Upper lobe of right lung (tissue), 1 donor: ENCODE measurements around the gene BPIFB1. TPM values are rescaled to one million over a fixed set of nuclear protein-coding genes. Genes with fewer than 3 reads are reported as not detected.

ENCODE experiments used
- ATAC-seq: fragments of 200-7000 bp; cut with Tn5 transposase; one replicate; pipeline ENCODE4 v1.9.1; 2020; ENCODE audit warnings: mild to moderate bottlenecking, moderate library complexity
- DNase-seq: peaks from one replicate; pipeline ENCODE4 v3.0.0-alpha.2; 2020
- H3K27ac ChIP-seq: fragments of 200-600 bp; one replicate; pipeline ENCODE4 v1.8.0; 2022
- H3K27me3 ChIP-seq: fragments of 200-600 bp; one replicate; pipeline ENCODE4 v1.8.0; 2022; ENCODE audit warnings: mild to moderate bottlenecking
- H3K36me3 ChIP-seq: fragments of 200-600 bp; one replicate; pipeline ENCODE4 v1.8.0; 2022
- H3K4me1 ChIP-seq: fragments of 200-600 bp; one replicate; pipeline ENCODE4 v1.8.0; 2022
- H3K4me3 ChIP-seq: fragments of 200-600 bp; one replicate; pipeline ENCODE4 v1.8.0; 2022; ENCODE audit warnings: mild to moderate bottlenecking
- H3K9me3 ChIP-seq: fragments of 200-600 bp; one replicate; pipeline ENCODE4 v1.8.0; 2022
- CTCF ChIP-seq: fragments of 200-600 bp; IDR thresholded peaks from one replicate; pipeline ENCODE4 v1.8.0; 2022; ENCODE audit warnings: antibody characterized with exemption
- intact Hi-C: fragments of 100-400 bp; cut with DNase I; formaldehyde crosslinking; loops from one replicate; pipeline ENCODE4 v1.11.0; 2022
- total RNA-seq: library from RNA; stranded (reverse); fragmentation: NEBNext Ultra II Directional; extraction: Animal tissue kit (Norgen Biotek cat#: 25700); gene quantifications from one replicate; pipeline ENCODE4 v1.2.1, GENCODE V29; 2021
- donor health status: DM: no; HTN: yes; CAD: no; lungs with severe emphysema.

Gene BPIFB1
- total RNA-seq, 1 donor from 2014 or later: 0.67 TPM

GRCh38 chr20:33250666-33251065, 32.3 kb upstream of the BPIFB1 start:
- Histone ChIP-seq H3K9me3 (no peaks in the 10 kb centered on the region), H3K36me3 (no peaks in the 10 kb centered on the region), H3K4me3 (no peak overlapping the region), H3K27ac (no peak overlapping the region), H3K27me3 (no peaks in the 10 kb centered on the region), H3K4me1 (no peaks in the 10 kb centered on the region)
- no peak for TF ChIP-seq CTCF
- intact Hi-C loops: no loop called here
- no peak for ATAC-seq
- DNase-seq: no peak

GRCh38 chr20:33251496-33251895, 31.5 kb upstream of the BPIFB1 start:
- Histone ChIP-seq H3K27me3 (no peaks in the 10 kb centered on the region), H3K4me1 (no peaks in the 10 kb centered on the region)
- no peak for DNase-seq

GRCh38 chr20:33252460-33252859, 30.6 kb upstream of the BPIFB1 start:
- H3K4me3 ChIP-seq: no peak overlapping the region
- no peaks in the 10 kb centered on the region for H3K4me1 ChIP-seq
- TF ChIP-seq CTCF: no peak
- H3K27me3 ChIP-seq: no peaks in the 10 kb centered on the region
- H3K9me3 ChIP-seq: no peaks in the 10 kb centered on the region
- H3K27ac ChIP-seq: no peak overlapping the region
- intact Hi-C loops: no loop called here
- no peak for DNase-seq
- no peak for ATAC-seq
- no peaks in the 10 kb centered on the region for H3K36me3 ChIP-seq

More at GRCh38 chr20:33251496-33251895, 31.5 kb upstream of the BPIFB1 start:
- H3K9me3 ChIP-seq: no peaks in the 10 kb centered on the region
- TF ChIP-seq CTCF: no peak
- intact Hi-C loops: no loop called here
- H3K36me3 ChIP-seq: no peaks in the 10 kb centered on the region
- H3K27ac ChIP-seq: no peak overlapping the region
- ATAC-seq: no peak
- H3K4me3 ChIP-seq: no peak overlapping the region

- no peak overlapping the region for H3K27ac ChIP-seq
- TF ChIP-seq CTCF: no peak
- no peak for DNase-seq
- intact Hi-C loops: no loop called here
- H3K4me1 ChIP-seq: no peaks in the 10 kb centered on the region
- H3K36me3 ChIP-seq: no peaks in the 10 kb centered on the region
- ATAC-seq: no peak
- H3K9me3 ChIP-seq: no peaks in the 10 kb centered on the region
- no peak overlapping the region for H3K4me3 ChIP-seq
- H3K27me3 ChIP-seq: no peaks in the 10 kb centered on the region
These were observed 28.0 kb upstream of the BPIFB1 start for GRCh38 chr20:33255005-33255404.

GRCh38 chr20:33257237-33257636, 25.8 kb upstream of the BPIFB1 start:
- DNase-seq: no peak
- Histone ChIP-seq H3K4me3 (no peak overlapping the region), H3K4me1 (no peaks in the 10 kb centered on the region), H3K27me3 (no peaks in the 10 kb centered on the region), H3K27ac (no peak overlapping the region), H3K9me3 (no peaks in the 10 kb centered on the region), H3K36me3 (no peaks in the 10 kb centered on the region)
- no peak for TF ChIP-seq CTCF
- intact Hi-C loops: no loop called here
- no peak for ATAC-seq

GRCh38 chr20:33259371-33259770, 23.6 kb upstream of the BPIFB1 start:
- Histone ChIP-seq H3K9me3 (no peaks in the 10 kb centered on the region), H3K36me3 (no peaks in the 10 kb centered on the region), H3K4me1 (no peaks in the 10 kb centered on the region), H3K27ac (no peak overlapping the region), H3K4me3 (no peak overlapping the region), H3K27me3 (no peaks in the 10 kb centered on the region)
- intact Hi-C loops: no loop called here
- DNase-seq: no peak
- ATAC-seq: no peak
- no peak for TF ChIP-seq CTCF
